OCI-LY3 (cell line): Measurements from ENCODE around the gene TMEM222.

Experiments
- H2AFZ ChIP-seq: fragments of 200-600, 300-600 bp; shearing (Covaris generic); 2 replicates; pipeline ENCODE4 v1.6.0; 2014; ENCODE audit warnings: antibody characterized with exemption, low read depth, low read length
- H3K27ac ChIP-seq: fragments of 200-600, 300-600 bp; sonication (generic); 2 replicates; pipeline ENCODE4 v1.5.1; 2014; ENCODE audit warnings: mild to moderate bottlenecking, low read length, moderate library complexity, mixed read lengths
- H3K27me3 ChIP-seq: fragments of 200-600, 300-600 bp; sonication (generic); 2 replicates; pipeline ENCODE4 v1.6.1; 2014; ENCODE audit warnings: low read depth, low read length, mixed read lengths
- H3K36me3 ChIP-seq: fragments of 200-600, 300-600 bp; sonication (generic); replicated peaks from 2 replicates; pipeline ENCODE3; 2014; ENCODE audit warnings: low read depth, low read length, mixed read lengths
- H3K4me1 ChIP-seq: fragments of 300-600, 200-600 bp; sonication (generic); 2 replicates; pipeline ENCODE4 v1.6.1; 2014; ENCODE audit warnings: low read length, mixed read lengths
- H3K4me2 ChIP-seq: fragments of 200-600, 300-600 bp; sonication (generic); 2 replicates; pipeline ENCODE4 v1.6.1; 2014; ENCODE audit warnings: low read length, mixed read lengths
- H3K4me3 ChIP-seq: fragments of 300-600, 200-600 bp; sonication (generic); 2 replicates; pipeline ENCODE4 v1.5.1; 2014; ENCODE audit warnings: antibody characterized with exemption, mild to moderate bottlenecking, low read length, moderate library complexity
- H3K79me2 ChIP-seq: fragments of 300-600, 200-600 bp; shearing (Covaris generic); 2 replicates; pipeline ENCODE4 v1.6.1; 2014; ENCODE audit warnings: mild to moderate bottlenecking, low read length, mixed read lengths
- H3K9ac ChIP-seq: fragments of 300-600, 200-600 bp; shearing (Covaris generic); 2 replicates; pipeline ENCODE4 v1.6.0; 2014; ENCODE audit warnings: mild to moderate bottlenecking, low read length, moderate library complexity
- H3K9me3 ChIP-seq: fragments of 200-600, 300-600 bp; shearing (Covaris generic); 2 replicates; pipeline ENCODE4 v1.6.1; 2014; ENCODE audit warnings: low read length, mixed read lengths; ENCODE audit not compliant: insufficient read depth
- H4K20me1 ChIP-seq: fragments of 200-600, 300-600 bp; sonication (generic); 2 replicates; pipeline ENCODE4 v1.6.1; 2016; ENCODE audit warnings: low read length, mixed read lengths; ENCODE audit not compliant: insufficient read depth
- EZH2phosphoT487 ChIP-seq: fragments of 200-600 bp; shearing (Covaris generic); IDR thresholded peaks from 2 replicates; pipeline ENCODE4 v1.6.1; 2018; ENCODE audit warnings: antibody characterized with exemption, mixed run types, low read depth
- TF ChIP-seq, protein P1 (sequence below): fragments of 200-600, 300-600 bp; sonication (generic); IDR thresholded peaks from 2 replicates; pipeline ENCODE4 v1.5.1; 2014; ENCODE audit warnings: antibody characterized with exemption, low read length, low read depth

Gene TMEM222

DNA sequence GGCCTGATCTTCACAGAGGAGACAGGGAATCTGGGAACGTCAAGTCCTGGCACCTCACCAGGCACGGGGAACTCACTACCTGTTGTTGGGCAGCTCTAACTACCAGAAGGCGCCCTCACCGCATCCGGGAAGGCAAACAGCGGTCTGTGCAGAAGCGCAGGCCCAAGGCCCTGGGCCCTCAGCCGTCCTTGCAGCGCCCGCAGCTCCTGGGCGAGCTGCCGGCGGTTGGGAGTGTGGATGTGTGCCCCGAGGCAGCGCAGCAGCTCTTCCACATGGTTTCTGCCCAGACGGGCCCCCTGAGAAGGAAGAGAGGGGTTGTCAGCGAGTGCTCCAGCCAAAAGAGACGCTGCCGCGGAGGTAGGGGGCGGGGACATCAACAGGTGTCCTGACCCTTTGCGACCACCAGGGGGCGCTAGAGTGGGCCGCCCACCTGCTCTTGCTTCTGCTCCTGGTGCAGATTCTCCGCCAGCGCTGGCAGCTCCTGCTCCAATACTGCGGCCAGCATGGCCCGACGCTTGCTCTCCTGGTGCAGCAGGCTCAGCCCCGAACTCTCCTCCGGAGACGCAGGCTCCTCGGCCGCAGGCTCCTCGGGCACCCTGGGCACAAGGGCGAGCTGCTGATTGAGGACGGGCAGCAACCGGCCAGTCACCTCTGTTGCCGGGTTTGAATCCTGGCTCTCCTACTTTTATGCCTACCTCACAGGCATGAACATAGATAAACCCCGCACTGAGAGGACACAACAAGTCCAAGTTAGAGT is 35.5 kb downstream of the TMEM222 start:
- H3K9me3 ChIP-seq = no peaks in the 10 kb centered on the region
- H3K27me3 ChIP-seq = peaks cover 6% of the 10 kb centered on the region; the same call in 1 of the 2 replicates
- peak overlapping the region; percentile 100 for H3K4me2 ChIP-seq
- H3K79me2 ChIP-seq = no peaks in the 10 kb centered on the region
- H3K36me3 ChIP-seq = no peaks in the 10 kb centered on the region
- peaks cover 21% of the 10 kb centered on the region for H3K4me1 ChIP-seq
- 0 out of 2 replicates have a peak overlapping the region, but pooled peaks have one; percentile 15 for H3K27ac ChIP-seq
- H2AFZ ChIP-seq = peak overlapping the region; percentile 90
- TF ChIP-seq, protein P1, sequence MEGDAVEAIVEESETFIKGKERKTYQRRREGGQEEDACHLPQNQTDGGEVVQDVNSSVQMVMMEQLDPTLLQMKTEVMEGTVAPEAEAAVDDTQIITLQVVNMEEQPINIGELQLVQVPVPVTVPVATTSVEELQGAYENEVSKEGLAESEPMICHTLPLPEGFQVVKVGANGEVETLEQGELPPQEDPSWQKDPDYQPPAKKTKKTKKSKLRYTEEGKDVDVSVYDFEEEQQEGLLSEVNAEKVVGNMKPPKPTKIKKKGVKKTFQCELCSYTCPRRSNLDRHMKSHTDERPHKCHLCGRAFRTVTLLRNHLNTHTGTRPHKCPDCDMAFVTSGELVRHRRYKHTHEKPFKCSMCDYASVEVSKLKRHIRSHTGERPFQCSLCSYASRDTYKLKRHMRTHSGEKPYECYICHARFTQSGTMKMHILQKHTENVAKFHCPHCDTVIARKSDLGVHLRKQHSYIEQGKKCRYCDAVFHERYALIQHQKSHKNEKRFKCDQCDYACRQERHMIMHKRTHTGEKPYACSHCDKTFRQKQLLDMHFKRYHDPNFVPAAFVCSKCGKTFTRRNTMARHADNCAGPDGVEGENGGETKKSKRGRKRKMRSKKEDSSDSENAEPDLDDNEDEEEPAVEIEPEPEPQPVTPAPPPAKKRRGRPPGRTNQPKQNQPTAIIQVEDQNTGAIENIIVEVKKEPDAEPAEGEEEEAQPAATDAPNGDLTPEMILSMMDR = peak; percentile 70
- no peak for TF ChIP-seq EZH2phosphoT487
- H4K20me1 ChIP-seq = no peaks in the 10 kb centered on the region
- H3K9ac ChIP-seq = peak overlapping the region; percentile 77
- H3K4me3 ChIP-seq = peak overlapping the region; percentile 97

DNA sequence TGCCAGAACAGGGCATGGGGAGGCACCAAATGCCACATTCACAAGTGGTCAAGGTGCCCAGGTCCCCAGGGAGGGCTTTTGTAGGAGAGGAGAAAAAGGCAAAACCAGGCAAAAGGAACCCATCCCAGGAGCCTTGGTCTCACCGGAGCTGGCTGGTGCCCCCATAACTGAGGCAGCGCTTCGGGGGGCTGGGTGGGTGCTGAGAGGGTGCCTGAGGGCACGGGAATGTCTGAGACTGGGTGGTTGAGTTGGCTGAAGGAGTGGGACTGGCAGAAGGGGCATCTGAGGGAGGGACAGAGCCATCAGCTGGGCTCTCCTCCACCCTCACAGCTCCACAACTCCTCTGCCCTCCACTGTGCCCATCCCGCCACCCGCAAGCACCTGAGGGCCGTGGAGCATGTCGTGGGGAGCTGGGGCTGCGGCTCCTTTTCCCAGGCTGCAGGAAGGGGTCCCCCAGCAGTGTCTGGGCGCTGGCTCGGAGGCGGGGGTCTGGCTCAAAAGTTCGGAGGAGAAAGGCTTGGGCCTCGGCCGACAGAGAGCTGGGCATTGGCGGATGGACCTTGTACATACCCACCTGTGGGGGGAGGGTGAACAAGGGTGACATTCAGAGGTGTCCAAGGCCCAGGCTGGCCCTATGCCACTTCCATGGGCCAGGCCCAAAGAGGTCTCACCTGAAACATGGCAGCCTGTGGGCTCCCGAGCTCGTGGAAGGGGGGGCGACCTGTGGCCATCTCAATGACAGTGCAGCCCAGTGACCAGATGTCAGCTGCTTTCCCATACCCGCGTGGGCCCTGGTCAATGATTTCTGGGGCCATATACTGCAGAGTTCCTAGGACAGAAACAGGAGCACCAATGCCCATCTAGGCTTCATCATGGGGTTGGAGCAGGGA is 36.3 kb downstream of the TMEM222 start:
- no peaks in the 10 kb centered on the region for H4K20me1 ChIP-seq
- no peaks in the 10 kb centered on the region for H3K79me2 ChIP-seq
- H2AFZ ChIP-seq = no peak overlapping the region
- no peak overlapping the region for H3K27ac ChIP-seq
- H3K4me1 ChIP-seq = peaks cover 21% of the 10 kb centered on the region
- H3K36me3 ChIP-seq = no peaks in the 10 kb centered on the region
- H3K9me3 ChIP-seq = no peaks in the 10 kb centered on the region
- no peak overlapping the region for H3K9ac ChIP-seq
- H3K4me3 ChIP-seq = peak overlapping the region; percentile 97; the same call in 1 of the 2 replicates
- TF ChIP-seq, protein P1 = no peak
- no peak for TF ChIP-seq EZH2phosphoT487
- H3K27me3 ChIP-seq = peaks cover 6% of the 10 kb centered on the region; the same call in 1 of the 2 replicates
- H3K4me2 ChIP-seq = peak overlapping the region; percentile 100

DNA sequence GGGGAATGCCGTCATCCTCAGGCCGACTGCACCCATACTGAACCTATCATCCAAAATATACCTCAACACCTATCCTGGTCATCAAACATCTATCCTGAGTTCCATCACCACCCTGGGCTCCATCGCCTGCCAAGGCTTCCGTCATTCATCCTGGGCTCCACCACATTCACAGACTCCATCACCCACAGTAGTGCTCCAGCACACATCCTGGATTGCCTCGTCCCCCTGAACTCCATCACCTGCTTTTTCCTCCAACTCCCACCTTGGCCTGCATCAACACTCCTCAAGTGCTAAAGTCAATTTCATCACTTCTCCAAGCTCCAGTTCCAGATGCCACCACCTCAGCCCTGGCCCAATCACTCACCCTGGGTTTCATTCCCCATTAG is 37.0 kb downstream of the TMEM222 start:
- no peak overlapping the region for H3K4me2 ChIP-seq
- H3K27ac ChIP-seq = no peak overlapping the region
- TF ChIP-seq, protein P1 = no peak
- no peak for TF ChIP-seq EZH2phosphoT487
- H3K4me3 ChIP-seq = no peak overlapping the region
- H4K20me1 ChIP-seq = no peaks in the 10 kb centered on the region
- H3K9ac ChIP-seq = no peak overlapping the region
- H3K36me3 ChIP-seq = no peaks in the 10 kb centered on the region
- H3K27me3 ChIP-seq = peaks cover 6% of the 10 kb centered on the region; the same call in 1 of the 2 replicates
- no peaks in the 10 kb centered on the region for H3K79me2 ChIP-seq
- H2AFZ ChIP-seq = no peak overlapping the region
- H3K4me1 ChIP-seq = peaks cover 21% of the 10 kb centered on the region
- no peaks in the 10 kb centered on the region for H3K9me3 ChIP-seq

DNA sequence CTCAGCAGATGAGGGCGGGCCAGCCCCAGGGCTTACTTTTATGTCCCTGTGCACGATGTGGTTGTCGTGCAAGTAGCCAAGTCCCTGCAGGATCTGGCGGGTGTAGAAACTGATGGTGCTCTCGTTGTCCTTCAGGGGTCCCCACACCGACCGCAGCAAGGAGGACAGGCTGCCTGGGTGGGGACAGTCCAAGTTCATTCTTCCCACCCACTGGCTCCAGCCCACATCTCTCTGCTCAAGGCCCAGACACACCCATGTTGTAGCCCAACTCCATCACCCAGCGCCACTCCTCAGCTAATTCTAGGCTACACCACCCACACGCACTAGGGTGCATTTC is 37.8 kb downstream of the TMEM222 start:
- Histone ChIP-seq H3K4me2 (peak overlapping the region; percentile 91), H3K79me2 (no peaks in the 10 kb centered on the region), H4K20me1 (no peaks in the 10 kb centered on the region), H3K9ac (peak overlapping the region; percentile 49; the same call in 1 of the 2 replicates), H3K4me3 (peak overlapping the region; percentile 76), H3K4me1 (peaks cover 23% of the 10 kb centered on the region), H3K27me3 (peaks cover 6% of the 10 kb centered on the region; the same call in 1 of the 2 replicates), H2AFZ (no peak overlapping the region), H3K9me3 (no peaks in the 10 kb centered on the region), H3K36me3 (no peaks in the 10 kb centered on the region), H3K27ac (no peak overlapping the region)
- TF ChIP-seq, protein P1 = no peak
- no peak for TF ChIP-seq EZH2phosphoT487
